Stimulated activated memory B cell treated with anti-CD40 and anti-IgM and Interleukin-4, amounts not matched to agents 10 μg/mL and 1 μg/mL and 100 μg/mL, for 72 hours (primary cell): ENCODE results near the gene FAM163B.

ENCODE experiments used
- ATAC-seq: fragments of 150-1000 bp; cut with Tn5 transposase; 2 replicates; pipeline ENCODE4 v1.10.0; 2021
- H3K27ac Mint-ChIP-seq: one replicate; pipeline ENCODE4 v1.8.0; 2022; ENCODE audit warnings: mild to moderate bottlenecking, mixed read lengths
- H3K27me3 Mint-ChIP-seq: one replicate; pipeline ENCODE4 v1.8.0; 2022; ENCODE audit warnings: mixed read lengths
- H3K36me3 Mint-ChIP-seq: one replicate; pipeline ENCODE4 v1.8.0; 2022; ENCODE audit warnings: mixed read lengths
- H3K4me1 Mint-ChIP-seq: one replicate; pipeline ENCODE4 v1.8.0; 2022; ENCODE audit warnings: mixed read lengths
- H3K4me3 Mint-ChIP-seq: one replicate; pipeline ENCODE4 v1.8.0; 2022; ENCODE audit warnings: mild to moderate bottlenecking, moderate library complexity, mixed read lengths
- H3K9me3 Mint-ChIP-seq: one replicate; pipeline ENCODE4 v1.8.0; 2022; ENCODE audit warnings: mixed read lengths

FAM163B gene

DNA sequence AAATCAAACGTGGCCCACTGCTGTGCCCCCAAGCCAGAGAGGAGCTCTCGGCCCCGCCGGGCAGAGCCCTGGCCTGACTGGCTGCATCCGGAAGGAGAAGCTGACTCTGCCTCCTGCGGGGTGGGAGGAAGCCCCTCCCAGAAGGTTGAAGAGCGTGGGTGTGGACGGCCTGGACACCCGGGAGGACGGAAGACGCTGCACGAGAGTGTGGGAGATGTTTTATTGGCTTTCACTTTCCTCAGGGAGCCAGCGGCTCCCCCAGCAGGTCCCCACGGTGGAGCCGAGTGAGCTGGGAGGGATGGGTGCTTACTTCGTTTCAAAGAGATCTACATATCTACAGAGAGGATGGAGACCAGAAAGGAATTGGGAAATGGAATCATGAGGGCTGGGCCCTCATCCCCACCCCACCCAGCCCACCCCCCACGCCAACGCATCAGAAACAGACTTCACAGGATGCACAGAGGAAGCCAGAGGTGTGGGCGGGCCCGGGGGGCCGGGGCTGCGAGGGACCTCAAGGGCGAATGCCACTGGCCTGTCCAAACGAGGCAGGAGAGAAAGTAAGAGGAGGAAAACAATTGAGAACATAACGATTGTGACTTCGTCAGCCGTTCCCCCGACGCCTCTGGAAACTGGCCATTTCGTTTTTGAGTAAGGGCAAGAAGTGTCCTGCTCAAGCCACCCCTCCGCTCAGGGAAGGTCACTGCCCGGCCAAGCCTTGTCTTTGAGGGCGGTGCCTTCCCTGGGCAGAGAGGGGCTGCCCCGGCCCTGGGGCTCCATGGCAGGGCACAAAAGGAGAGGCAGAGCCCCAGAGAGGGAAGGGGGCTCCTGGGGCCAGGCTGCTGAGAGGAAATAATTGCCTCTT lies 32.1 kb downstream of the FAM163B start:
- Mint-ChIP-seq H3K4me3 (peak overlapping the region; percentile 38), H3K9me3 (no peaks in the 10 kb centered on the region), H3K36me3 (no peaks in the 10 kb centered on the region), H3K27ac (no peak overlapping the region), H3K4me1 (peaks cover 35% of the 10 kb centered on the region), H3K27me3 (peaks cover 99% of the 10 kb centered on the region)
- no peak for ATAC-seq

DNA sequence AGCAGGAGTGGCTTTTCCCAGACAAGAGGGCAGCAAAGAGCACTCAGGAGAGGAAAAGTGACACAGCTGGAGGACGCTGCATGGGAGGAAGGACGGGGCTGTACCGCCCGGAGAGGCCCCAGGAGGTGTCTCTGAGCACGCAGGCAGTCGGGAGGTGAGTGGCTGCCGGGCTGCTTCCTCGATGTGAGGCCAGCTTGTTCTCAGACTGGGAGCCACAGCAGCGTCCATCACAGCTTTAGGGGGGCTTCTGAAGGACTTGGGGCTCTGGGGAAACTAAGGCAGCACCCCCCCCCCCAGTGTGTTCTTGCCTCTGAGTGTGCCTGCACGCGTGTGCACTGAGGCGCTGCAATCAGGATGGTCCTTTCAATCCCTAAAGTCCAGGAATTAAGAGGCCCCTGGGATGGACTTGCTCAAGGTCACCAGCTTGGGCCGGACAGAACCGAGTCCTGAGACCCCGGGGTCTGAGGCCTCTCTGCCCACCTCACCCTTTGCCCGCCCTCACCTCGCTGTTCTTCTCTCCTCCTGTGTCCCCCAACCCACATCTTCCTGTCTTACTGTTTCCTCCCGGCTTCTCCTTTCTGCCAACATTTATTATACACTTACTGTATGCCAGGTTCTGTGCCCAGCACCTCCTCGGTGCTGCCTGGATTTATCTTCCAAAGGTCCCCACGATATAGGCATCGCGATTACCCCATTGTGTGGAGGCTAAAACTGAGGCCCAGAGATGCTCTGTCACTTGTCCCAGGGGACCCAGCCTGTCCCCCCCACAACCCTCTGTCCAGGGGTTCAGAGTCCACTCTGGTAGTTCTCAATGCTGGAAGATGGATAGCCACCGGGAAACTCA lies 32.9 kb downstream of the FAM163B start:
- Mint-ChIP-seq H3K4me3 (no peak overlapping the region), H3K27ac (no peak overlapping the region), H3K4me1 (peaks cover 35% of the 10 kb centered on the region), H3K36me3 (no peaks in the 10 kb centered on the region), H3K27me3 (peaks cover 99% of the 10 kb centered on the region), H3K9me3 (no peaks in the 10 kb centered on the region)
- ATAC-seq: no peak

DNA sequence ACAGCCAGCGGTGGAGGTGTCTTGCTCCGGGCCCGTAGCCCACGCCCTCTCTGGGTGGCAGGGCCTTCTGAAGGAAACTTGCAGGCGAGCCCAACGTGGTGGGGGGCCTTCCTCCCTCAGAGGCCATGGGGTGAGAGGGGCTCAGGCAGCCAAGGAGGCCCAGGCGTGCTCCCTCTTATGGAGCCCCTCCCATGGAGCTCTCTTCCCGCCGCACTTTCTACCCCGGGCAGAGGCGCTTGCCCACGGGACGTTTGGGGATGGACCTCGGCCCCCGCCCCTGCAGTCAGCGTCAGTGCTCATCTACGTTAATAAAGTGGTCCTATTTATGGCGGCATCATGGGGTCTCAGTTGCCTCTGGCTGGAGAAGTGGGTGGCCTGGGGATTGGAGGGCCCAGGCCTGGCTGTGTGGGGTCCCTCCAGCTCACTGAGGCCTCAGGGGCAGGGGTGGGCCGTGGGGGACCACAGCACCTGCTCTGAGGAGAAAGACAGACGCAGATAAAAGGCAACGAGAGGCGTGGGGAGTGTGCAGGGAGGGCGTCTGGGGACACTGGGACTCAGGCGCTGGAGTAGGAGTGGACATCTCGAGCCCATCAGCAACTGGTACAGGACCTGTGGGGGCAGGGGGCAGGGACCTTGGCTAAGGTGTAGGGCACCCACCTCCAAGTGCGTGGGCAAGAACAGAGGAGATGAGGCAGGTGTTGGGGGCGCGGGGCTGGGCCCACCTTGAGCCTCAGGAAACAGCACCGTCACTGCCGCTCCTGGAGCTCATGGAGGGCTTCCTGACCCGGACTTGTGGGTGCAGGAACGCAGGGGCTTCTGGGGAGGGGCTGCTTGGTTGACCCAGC lies 33.8 kb downstream of the FAM163B start:
- Mint-ChIP-seq H3K27ac (no peak overlapping the region), H3K27me3 (peaks cover 99% of the 10 kb centered on the region)
- ATAC-seq: no peak

GRCh38 chr9:133574771-133575170 lies 34.4 kb downstream of the FAM163B start:
- no peaks in the 10 kb centered on the region for H3K36me3 Mint-ChIP-seq
- peaks cover 98% of the 10 kb centered on the region for H3K27me3 Mint-ChIP-seq
- no peaks in the 10 kb centered on the region for H3K9me3 Mint-ChIP-seq
- H3K27ac Mint-ChIP-seq: no peak overlapping the region
- peaks cover 28% of the 10 kb centered on the region for H3K4me1 Mint-ChIP-seq
- no peak for ATAC-seq
- no peak overlapping the region for H3K4me3 Mint-ChIP-seq

More for the DNA sequence above, 33.8 kb downstream of the FAM163B start:
- H3K4me3 Mint-ChIP-seq: no peak overlapping the region
- no peaks in the 10 kb centered on the region for H3K9me3 Mint-ChIP-seq
- no peaks in the 10 kb centered on the region for H3K36me3 Mint-ChIP-seq
- peaks cover 34% of the 10 kb centered on the region for H3K4me1 Mint-ChIP-seq

- H3K27me3 Mint-ChIP-seq: peaks cover 98% of the 10 kb centered on the region
- peaks cover 28% of the 10 kb centered on the region for H3K4me1 Mint-ChIP-seq
- no peak for ATAC-seq
- H3K4me3 Mint-ChIP-seq: no peak overlapping the region
- no peaks in the 10 kb centered on the region for H3K36me3 Mint-ChIP-seq
- no peaks in the 10 kb centered on the region for H3K9me3 Mint-ChIP-seq
- H3K27ac Mint-ChIP-seq: no peak overlapping the region
Observed at GRCh38 chr9:133573791-133574515, 35.2 kb downstream of the FAM163B start.

- no peak for ATAC-seq
- H3K36me3 Mint-ChIP-seq: no peaks in the 10 kb centered on the region
- H3K27me3 Mint-ChIP-seq: peaks cover 97% of the 10 kb centered on the region
- no peak overlapping the region for H3K4me3 Mint-ChIP-seq
- H3K27ac Mint-ChIP-seq: no peak overlapping the region
- no peaks in the 10 kb centered on the region for H3K9me3 Mint-ChIP-seq
- peaks cover 21% of the 10 kb centered on the region for H3K4me1 Mint-ChIP-seq
Observed at GRCh38 chr9:133572821-133573361, 36.3 kb downstream of the FAM163B start.

GRCh38 chr9:133571896-133572595 lies 37.1 kb downstream of the FAM163B start:
- H3K4me1 Mint-ChIP-seq: peaks cover 15% of the 10 kb centered on the region

DNA sequence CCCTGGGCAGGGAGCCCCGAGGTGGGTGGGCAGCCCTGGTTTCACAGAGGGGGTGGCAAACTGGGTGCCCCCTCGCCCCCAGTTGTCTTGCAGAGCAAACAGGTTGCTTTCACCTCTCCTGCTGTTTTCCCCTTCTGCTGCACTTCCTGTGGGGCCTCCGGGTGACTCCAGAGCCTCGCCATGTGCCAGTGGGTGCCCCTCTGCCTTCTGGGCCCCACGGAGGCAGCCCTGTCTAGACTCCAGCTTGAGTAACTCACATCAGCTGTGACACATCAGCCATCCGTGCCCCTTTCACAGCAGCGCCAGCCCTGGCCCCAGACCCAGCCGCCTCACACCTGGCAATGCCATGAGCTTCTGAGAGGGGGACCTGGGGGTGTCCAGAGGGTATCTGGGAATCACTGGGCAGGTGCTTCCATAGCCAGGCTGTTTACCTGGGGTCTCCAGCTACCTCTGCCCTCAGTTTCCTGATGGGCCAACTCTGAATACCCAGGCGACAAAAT lies 37.7 kb downstream of the FAM163B start:
- Mint-ChIP-seq H3K36me3 (no peaks in the 10 kb centered on the region), H3K27ac (no peak overlapping the region), H3K9me3 (no peaks in the 10 kb centered on the region), H3K4me1 (peaks cover 9% of the 10 kb centered on the region), H3K27me3 (peaks cover 91% of the 10 kb centered on the region), H3K4me3 (no peak overlapping the region)
- ATAC-seq: no peak

More at GRCh38 chr9:133571896-133572595, 37.1 kb downstream of the FAM163B start:
- H3K4me3 Mint-ChIP-seq: no peak overlapping the region
- H3K9me3 Mint-ChIP-seq: no peaks in the 10 kb centered on the region
- H3K27ac Mint-ChIP-seq: no peak overlapping the region
- no peak for ATAC-seq
- H3K27me3 Mint-ChIP-seq: peaks cover 97% of the 10 kb centered on the region
- no peaks in the 10 kb centered on the region for H3K36me3 Mint-ChIP-seq

DNA sequence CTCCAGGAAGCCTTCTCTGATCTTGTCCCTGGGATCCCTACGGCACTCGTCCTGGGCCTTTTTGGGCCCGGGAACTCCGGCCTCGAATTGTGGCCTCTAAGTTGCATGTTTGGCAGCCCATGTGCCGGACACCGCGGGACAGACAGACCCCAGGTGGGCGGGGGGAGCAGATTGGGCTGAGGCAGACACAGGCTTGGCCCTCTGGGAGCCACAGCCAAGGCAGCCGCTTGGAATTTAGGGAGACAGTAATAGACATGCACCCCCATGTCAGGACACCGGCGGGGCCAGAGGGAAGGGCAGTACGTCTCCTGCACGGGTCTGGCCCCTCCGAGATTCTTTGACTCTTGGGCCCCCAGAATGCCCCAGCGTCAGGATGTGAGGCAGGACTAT lies 38.5 kb downstream of the FAM163B start:
- Mint-ChIP-seq H3K27ac (no peak overlapping the region), H3K4me1 (peaks cover 5% of the 10 kb centered on the region)

GRCh38 chr9:133569891-133570690 lies 39.1 kb downstream of the FAM163B start:
- Mint-ChIP-seq H3K27ac (no peak overlapping the region), H3K4me3 (no peak overlapping the region), H3K27me3 (peaks cover 77% of the 10 kb centered on the region), H3K36me3 (no peaks in the 10 kb centered on the region), H3K4me1 (no peaks in the 10 kb centered on the region), H3K9me3 (no peaks in the 10 kb centered on the region)
- no peak for ATAC-seq

More for the DNA sequence above, 38.5 kb downstream of the FAM163B start:
- no peak for ATAC-seq
- peaks cover 83% of the 10 kb centered on the region for H3K27me3 Mint-ChIP-seq
- no peaks in the 10 kb centered on the region for H3K9me3 Mint-ChIP-seq
- H3K36me3 Mint-ChIP-seq: no peaks in the 10 kb centered on the region
- no peak overlapping the region for H3K4me3 Mint-ChIP-seq

DNA sequence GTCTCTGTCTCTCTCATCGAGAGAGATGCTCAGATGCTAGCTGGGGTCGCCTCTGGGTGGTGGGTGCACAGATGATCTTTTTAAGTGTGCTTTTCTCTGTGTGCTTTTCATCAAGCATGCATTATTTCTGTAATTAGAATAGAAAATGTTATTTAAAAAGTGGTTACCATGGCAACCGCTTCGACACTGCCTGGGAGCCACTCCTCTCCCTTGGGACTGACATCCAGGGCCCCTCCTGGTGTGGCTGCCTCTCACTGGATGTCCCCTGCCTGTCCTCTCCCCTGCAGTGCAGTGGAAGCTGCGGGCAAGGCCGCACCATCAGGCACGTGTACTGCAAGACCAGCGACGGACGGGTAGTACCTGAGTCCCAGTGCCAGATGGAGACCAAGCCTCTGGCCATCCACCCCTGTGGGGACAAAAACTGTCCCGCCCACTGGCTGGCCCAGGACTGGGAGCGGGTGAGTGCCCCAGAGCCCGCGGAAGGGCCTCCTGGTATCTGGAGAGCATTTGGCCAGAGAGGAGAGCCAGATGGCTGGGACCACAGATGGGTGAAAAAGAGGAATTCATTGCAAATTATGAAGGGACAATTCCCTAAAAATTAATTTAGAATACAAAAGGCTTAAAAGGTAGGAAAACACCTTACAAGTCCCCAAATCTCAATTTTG lies 39.9 kb downstream of the FAM163B start:
- Mint-ChIP-seq H3K27me3 (peaks cover 69% of the 10 kb centered on the region), H3K36me3 (no peaks in the 10 kb centered on the region), H3K4me1 (no peaks in the 10 kb centered on the region), H3K27ac (no peak overlapping the region), H3K4me3 (no peak overlapping the region), H3K9me3 (peaks cover 1% of the 10 kb centered on the region)
- ATAC-seq: no peak

GRCh38 chr9:133568186-133568585 lies 41.0 kb downstream of the FAM163B start:
- Mint-ChIP-seq H3K4me1 (peaks cover 6% of the 10 kb centered on the region), H3K36me3 (no peaks in the 10 kb centered on the region), H3K27me3 (peaks cover 66% of the 10 kb centered on the region), H3K4me3 (no peak overlapping the region), H3K9me3 (peaks cover 9% of the 10 kb centered on the region), H3K27ac (no peak overlapping the region)
- ATAC-seq: no peak
